ENCODE data around the gene OLIG2. TPM values are rescaled to one million over a fixed set of nuclear protein-coding genes. Genes with fewer than 3 reads are reported as not detected.

Gene OLIG2
- total and polyA plus RNA-seq, 2 donors (not counting 3 experiments of a cell fraction or from before 2014, with no cell fraction given), result not detected

DNA sequence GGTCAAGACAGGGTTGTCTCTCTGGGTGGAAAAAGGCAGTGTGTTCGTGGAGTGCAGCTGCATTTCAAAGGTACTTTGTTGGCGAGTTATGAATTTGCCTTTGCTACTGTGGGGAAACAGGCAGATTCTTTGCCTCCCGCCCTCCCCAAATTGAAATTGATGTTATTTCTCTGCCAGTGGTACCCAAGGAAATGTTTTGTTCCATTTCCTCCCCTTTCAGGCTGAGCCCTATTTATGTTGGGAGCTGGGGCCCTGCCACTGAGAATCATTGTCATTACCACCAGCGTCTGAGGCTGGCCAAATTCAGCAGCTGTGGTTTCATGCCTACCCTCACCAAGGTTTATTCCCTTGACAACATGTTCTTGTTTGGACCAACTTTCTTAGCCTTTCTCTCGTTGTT lies 48.5 kb upstream of the OLIG2 start:
- Histone ChIP-seq H3K4me2 (ENCODE audit: insufficient read depth, low read length) (no peak overlapping the region), H3K4me3 (replicated peaks in 1 of 3; ENCODE audit: insufficient read depth in 1 of 3, low read depth in 1 of 3, low read length in 3 of 3) (no peak overlapping the region), H3K27ac (ENCODE audit: insufficient read depth, low read depth, low read length) (no peak overlapping the region), H3K9me1 (replicated peaks; ENCODE audit: control insufficient read depth, extremely low read depth, insufficient read depth, low read length) (no peaks in the 10 kb centered on the region), H3K27me3 (ENCODE audit: control insufficient read depth in 2 of 2, insufficient read depth in 2 of 2, low read length in 2 of 2) (peaks cover 2 to 4% of the 10 kb centered on the region in 2 experiments), H4K20me1 (replicated peaks; ENCODE audit: control insufficient read depth, extremely low read depth, insufficient read depth, low read length) (no peaks in the 10 kb centered on the region), H3K9me3 (replicated peaks; ENCODE audit: control insufficient read depth, insufficient read depth, low read length) (no peaks in the 10 kb centered on the region), H3K36me3 (ENCODE audit: control insufficient read depth in 2 of 2, extremely low read depth in 1 of 2, insufficient read depth in 2 of 2, low read length in 2 of 2) (no peaks in the 10 kb centered on the region), H3K4me1 (ENCODE audit: control insufficient read depth, extremely low read depth, insufficient read depth, low read length) (no peaks in the 10 kb centered on the region), H3K9ac (replicated peaks; ENCODE audit: extremely low read depth, insufficient read depth, low read length) (no peak overlapping the region), H2AFZ (ENCODE audit: low read depth, low read length) (no peak overlapping the region), H3K79me2 (ENCODE audit: control insufficient read depth, insufficient read depth, low read length) (no peaks in the 10 kb centered on the region)
- no peak for DNase-seq (ENCODE audit: low read depth, low spot score)
- intact Hi-C loops (cut with micrococcal nuclease) (no loop called here), dilution Hi-C loops (cut with MboI; ENCODE audit: extremely low pct_ligation_motif_present, low sequenced_read_pairs) (no loop called here)
- ChIA-PET POLR2A (no interaction called here), CTCF (interaction anchor here (0.9 to 1.5 kb wide), 2 partner anchors 17 to 37 kb away, joined by 4 to 9 read pairs; no protein-coding TSS in a partner anchor)
- FAIRE-seq, result no peak
- BruUV-seq (replicated peaks), result no TSS peak
- no peak for TF ChIP-seq JUN (IDR thresholded peaks at IDR 0.05; ENCODE audit: borderline replicate concordance, insufficient read depth, insufficient read length, low read depth)
- TF ChIP-seq, protein P1, sequence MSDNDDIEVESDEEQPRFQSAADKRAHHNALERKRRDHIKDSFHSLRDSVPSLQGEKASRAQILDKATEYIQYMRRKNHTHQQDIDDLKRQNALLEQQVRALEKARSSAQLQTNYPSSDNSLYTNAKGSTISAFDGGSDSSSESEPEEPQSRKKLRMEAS (IDR thresholded peaks at IDR 0.05; ENCODE audit: insufficient read depth, insufficient read length), result no peak
- TF ChIP-seq, protein P2, sequence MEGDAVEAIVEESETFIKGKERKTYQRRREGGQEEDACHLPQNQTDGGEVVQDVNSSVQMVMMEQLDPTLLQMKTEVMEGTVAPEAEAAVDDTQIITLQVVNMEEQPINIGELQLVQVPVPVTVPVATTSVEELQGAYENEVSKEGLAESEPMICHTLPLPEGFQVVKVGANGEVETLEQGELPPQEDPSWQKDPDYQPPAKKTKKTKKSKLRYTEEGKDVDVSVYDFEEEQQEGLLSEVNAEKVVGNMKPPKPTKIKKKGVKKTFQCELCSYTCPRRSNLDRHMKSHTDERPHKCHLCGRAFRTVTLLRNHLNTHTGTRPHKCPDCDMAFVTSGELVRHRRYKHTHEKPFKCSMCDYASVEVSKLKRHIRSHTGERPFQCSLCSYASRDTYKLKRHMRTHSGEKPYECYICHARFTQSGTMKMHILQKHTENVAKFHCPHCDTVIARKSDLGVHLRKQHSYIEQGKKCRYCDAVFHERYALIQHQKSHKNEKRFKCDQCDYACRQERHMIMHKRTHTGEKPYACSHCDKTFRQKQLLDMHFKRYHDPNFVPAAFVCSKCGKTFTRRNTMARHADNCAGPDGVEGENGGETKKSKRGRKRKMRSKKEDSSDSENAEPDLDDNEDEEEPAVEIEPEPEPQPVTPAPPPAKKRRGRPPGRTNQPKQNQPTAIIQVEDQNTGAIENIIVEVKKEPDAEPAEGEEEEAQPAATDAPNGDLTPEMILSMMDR (IDR thresholded peaks at IDR 0.05; ENCODE audit: extremely low read depth in 1 of 2, insufficient read depth in 1 of 2, low read depth in 1 of 2, low read length in 2 of 2), result no peak
- TF ChIP-seq GATA2 (IDR thresholded peaks at IDR 0.05; ENCODE audit: insufficient read depth, insufficient read length, low read depth, low read length), result no peak
- no peak for TF ChIP-seq FOS (IDR thresholded peaks at IDR 0.05; ENCODE audit: borderline replicate concordance, insufficient read depth, low read length)

Measured in endothelial cell of umbilical vein (primary cell).